HepG2 (cell line): Measurements from ENCODE around the gene UBE2R2. TPM values are rescaled to one million over a fixed set of nuclear protein-coding genes. Genes with fewer than 3 reads are reported as not detected.

Experiments
- CERS6 ChIP-seq: sonication (generic); formaldehyde crosslinking; IDR thresholded peaks from 2 replicates; pipeline ENCODE4 v1.5.0; 2020; ENCODE audit warnings: missing genetic modification reagents
- GATAD1 ChIP-seq: IDR thresholded peaks from 2 replicates; pipeline ENCODE4 v1.6.1; 2016; ENCODE audit warnings: missing genetic modification reagents, missing compliant biosample characterization
- PAWR ChIP-seq: sonication (generic); formaldehyde crosslinking; IDR thresholded peaks from 2 replicates; pipeline ENCODE4 v1.4.0; 2020; ENCODE audit warnings: missing genetic modification reagents, mild to moderate bottlenecking, borderline replicate concordance
- SIN3A ChIP-seq: IDR thresholded peaks from 2 replicates; pipeline ENCODE4 v1.6.1; 2011; ENCODE audit warnings: low read depth, mild to moderate bottlenecking, control low read depth, low read length, borderline replicate concordance
- SMARCC2 ChIP-seq: fragments of 450-650 bp; IDR thresholded peaks from 2 replicates; pipeline ENCODE4 v1.6.1; 2017; ENCODE audit warnings: antibody characterized with exemption, mild to moderate bottlenecking
- ZKSCAN5 ChIP-seq: sonication (generic); formaldehyde crosslinking; IDR thresholded peaks from 2 replicates; pipeline ENCODE4 v1.5.1; 2020; ENCODE audit warnings: mild to moderate bottlenecking, missing genetic modification reagents
- ZNF34 ChIP-seq: sonication (generic); formaldehyde crosslinking; IDR thresholded peaks from 2 replicates; pipeline ENCODE4 v1.4.0; 2020; ENCODE audit warnings: mild to moderate bottlenecking, missing genetic modification reagents, borderline replicate concordance
- ZNF564 ChIP-seq: sonication (generic); formaldehyde crosslinking; IDR thresholded peaks from 2 replicates; pipeline ENCODE4 v1.8.1; 2023; ENCODE audit warnings: mild to moderate bottlenecking, missing genetic modification reagents
- ZNF574 ChIP-seq: sonication (generic); formaldehyde crosslinking; IDR thresholded peaks from 2 replicates; pipeline ENCODE4 v1.4.0; 2020; ENCODE audit warnings: missing genetic modification reagents
- polyA plus RNA-seq, 8 experiments: library from polyadenylated mRNA; depleted of rRNA in 3 of 8; stranded (reverse) in 7 of 8; unstranded in 1 of 8; fragments of >200 nt; fragmentation: Illumina TruSeq in 4 of 8; extraction: Trizol in 4 of 8; gene quantifications; 2 replicates each; pipeline versions ENCODE4 v1.2.1 to v1.2.3, GENCODE V29; 2011 to 2016; ENCODE audit warnings: low read depth in 4 of 8, missing spikeins in 1 of 8, mixed read lengths in 1 of 8; ENCODE audit not compliant: insufficient read depth in 1 of 8
- total RNA-seq, 5 experiments: library from RNA; depleted of rRNA; stranded (reverse); fragments of >200 nt; fragmentation: Illumina TruSeq; extraction: Trizol; gene quantifications; 2 replicates each; pipeline ENCODE4 v1.2.3, GENCODE V29; 2016; ENCODE audit warnings: low read depth in 1 of 5
- TF ChIP-seq, protein P1 (sequence below), 2 experiments: sonication (generic) in 1 of 2; formaldehyde crosslinking in 1 of 2; IDR thresholded peaks; 2 replicates each; pipeline versions ENCODE4 v1.4.0 to v1.6.1; 2018 to 2020; ENCODE audit warnings: missing genetic modification reagents in 2 of 2, borderline replicate concordance in 1 of 2, low read depth in 1 of 2, mild to moderate bottlenecking in 1 of 2, missing biosample characterization in 1 of 2
- TF ChIP-seq, protein P2 (sequence below): IDR thresholded peaks from 2 replicates; pipeline ENCODE4 v1.6.1; 2016; ENCODE audit warnings: low read depth, borderline replicate concordance
- TF ChIP-seq, protein P3 (sequence below): IDR thresholded peaks from 2 replicates; pipeline ENCODE4 v1.6.1; 2016; ENCODE audit warnings: missing genetic modification reagents, missing compliant biosample characterization
- TF ChIP-seq, protein P4 (sequence below): sonication (generic); formaldehyde crosslinking; IDR thresholded peaks from 2 replicates; pipeline ENCODE4 v1.9.0; 2021; ENCODE audit warnings: missing genetic modification reagents, borderline replicate concordance
- TF ChIP-seq, protein P5 (sequence below): sonication (generic); formaldehyde crosslinking; IDR thresholded peaks from 2 replicates; pipeline ENCODE4 v1.5.0; 2020; ENCODE audit warnings: missing genetic modification reagents
- TF ChIP-seq, protein P6 (sequence below): sonication (generic); formaldehyde crosslinking; IDR thresholded peaks from 2 replicates; pipeline ENCODE4 v1.9.0; 2021; ENCODE audit warnings: missing genetic modification reagents, mild to moderate bottlenecking, borderline replicate concordance

The UBE2R2 gene
- total and polyA plus RNA-seq, 2 of the 13 experiments (the other 11 are each of a cell fraction or from before 2014, with no cell fraction given) = 14.8 to 20.9 TPM

DNA sequence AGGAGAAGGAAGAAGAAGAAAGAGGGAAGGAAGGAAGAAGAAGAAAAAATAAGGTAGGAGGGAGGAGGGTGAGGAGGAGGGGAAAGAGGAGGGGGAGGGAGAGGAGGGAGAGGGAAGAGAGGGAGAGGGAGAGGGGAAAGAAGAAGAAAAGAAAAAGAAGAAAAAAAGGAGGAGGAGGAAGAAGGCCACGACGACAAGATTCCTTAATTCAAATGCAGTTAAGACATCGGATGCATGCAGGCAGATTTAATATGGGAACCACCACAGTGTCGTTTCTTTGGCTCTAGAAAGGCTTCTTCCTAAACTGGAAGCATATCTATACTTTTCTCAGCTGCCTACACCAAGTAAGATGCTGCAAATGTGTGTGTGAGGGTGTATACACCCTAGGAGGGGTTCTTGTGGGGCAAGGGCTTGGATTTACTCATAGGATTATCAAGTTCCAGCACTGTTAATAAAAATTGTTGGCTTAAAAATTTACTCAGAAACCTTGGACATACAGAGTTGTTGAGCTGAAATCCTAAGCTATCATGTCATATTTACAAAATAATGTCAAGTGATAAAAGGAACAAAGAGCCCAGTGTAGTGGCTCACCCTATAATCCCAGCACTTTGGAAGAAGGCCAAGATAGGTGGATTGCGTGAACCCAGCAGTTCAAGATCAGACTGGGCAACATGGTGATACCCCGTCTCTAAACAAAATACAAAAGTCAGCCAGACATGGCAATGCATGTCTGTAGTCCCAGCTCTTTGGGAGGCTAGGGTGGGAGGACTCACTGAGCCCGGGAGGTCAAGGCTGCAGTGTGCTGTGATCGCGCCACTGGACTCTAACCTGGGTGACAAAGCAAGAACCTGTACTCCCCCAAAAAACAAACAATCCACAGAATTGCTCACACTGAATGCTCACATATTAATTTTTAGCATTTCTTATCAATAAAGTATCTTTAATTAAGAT, 123.2 kb downstream of the UBE2R2 start (continued):
- TF ChIP-seq, protein P1, sequence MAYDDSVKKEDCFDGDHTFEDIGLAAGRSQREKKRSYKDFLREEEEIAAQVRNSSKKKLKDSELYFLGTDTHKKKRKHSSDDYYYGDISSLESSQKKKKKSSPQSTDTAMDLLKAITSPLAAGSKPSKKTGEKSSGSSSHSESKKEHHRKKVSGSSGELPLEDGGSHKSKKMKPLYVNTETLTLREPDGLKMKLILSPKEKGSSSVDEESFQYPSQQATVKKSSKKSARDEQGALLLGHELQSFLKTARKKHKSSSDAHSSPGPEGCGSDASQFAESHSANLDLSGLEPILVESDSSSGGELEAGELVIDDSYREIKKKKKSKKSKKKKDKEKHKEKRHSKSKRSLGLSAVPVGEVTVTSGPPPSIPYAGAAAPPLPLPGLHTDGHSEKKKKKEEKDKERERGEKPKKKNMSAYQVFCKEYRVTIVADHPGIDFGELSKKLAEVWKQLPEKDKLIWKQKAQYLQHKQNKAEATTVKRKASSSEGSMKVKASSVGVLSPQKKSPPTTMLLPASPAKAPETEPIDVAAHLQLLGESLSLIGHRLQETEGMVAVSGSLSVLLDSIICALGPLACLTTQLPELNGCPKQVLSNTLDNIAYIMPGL (CRISPR knock-in tag; IDR thresholded peaks at IDR 0.05; ENCODE audit: borderline replicate concordance in 1 of 2, low read depth in 1 of 2) = 0 out of 4 replicates have a peak, but pooled peaks of 1 of the 2 experiments have one; percentile 13
- TF ChIP-seq CERS6 (CRISPR knock-in tag) (no peak), GATAD1 (CRISPR knock-in tag) (peak; percentile 46; the same call in 1 of the 2 replicates), PAWR (CRISPR knock-in tag) (no peak), ZNF564 (CRISPR knock-in tag) (no peak; the same call in 1 of the 2 replicates), SIN3A (no peak), ZNF574 (peak; percentile 74), ZKSCAN5 (no peak), SMARCC2 (no peak), ZNF34 (CRISPR knock-in tag) (no peak)
- TF ChIP-seq, protein P2, sequence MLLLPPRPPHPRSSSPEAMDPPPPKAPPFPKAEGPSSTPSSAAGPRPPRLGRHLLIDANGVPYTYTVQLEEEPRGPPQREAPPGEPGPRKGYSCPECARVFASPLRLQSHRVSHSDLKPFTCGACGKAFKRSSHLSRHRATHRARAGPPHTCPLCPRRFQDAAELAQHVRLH (CRISPR knock-in tag) = peak; percentile 73; the same call in 1 of the 2 replicates
- TF ChIP-seq, protein P3, sequence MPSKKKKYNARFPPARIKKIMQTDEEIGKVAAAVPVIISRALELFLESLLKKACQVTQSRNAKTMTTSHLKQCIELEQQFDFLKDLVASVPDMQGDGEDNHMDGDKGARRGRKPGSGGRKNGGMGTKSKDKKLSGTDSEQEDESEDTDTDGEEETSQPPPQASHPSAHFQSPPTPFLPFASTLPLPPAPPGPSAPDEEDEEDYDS (CRISPR knock-in tag) = peak; percentile 22; the same call in 1 of the 2 replicates
- TF ChIP-seq, protein P4, sequence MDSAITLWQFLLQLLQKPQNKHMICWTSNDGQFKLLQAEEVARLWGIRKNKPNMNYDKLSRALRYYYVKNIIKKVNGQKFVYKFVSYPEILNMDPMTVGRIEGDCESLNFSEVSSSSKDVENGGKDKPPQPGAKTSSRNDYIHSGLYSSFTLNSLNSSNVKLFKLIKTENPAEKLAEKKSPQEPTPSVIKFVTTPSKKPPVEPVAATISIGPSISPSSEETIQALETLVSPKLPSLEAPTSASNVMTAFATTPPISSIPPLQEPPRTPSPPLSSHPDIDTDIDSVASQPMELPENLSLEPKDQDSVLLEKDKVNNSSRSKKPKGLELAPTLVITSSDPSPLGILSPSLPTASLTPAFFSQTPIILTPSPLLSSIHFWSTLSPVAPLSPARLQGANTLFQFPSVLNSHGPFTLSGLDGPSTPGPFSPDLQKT (CRISPR knock-in tag) = no peak
- TF ChIP-seq, protein P5, sequence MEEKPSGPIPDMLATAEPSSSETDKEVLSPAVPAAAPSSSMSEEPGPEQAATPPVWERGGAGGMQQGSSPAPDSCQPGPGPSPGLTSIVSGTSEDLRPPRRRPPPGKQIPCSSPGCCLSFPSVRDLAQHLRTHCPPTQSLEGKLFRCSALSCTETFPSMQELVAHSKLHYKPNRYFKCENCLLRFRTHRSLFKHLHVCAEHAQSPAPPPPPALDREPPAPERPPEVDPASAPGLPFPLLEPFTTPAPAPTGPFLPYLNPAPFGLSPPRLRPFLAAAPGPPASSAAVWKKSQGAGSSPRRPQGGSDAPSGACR = no peak; the same call in 1 of the 2 replicates
- TF ChIP-seq, protein P6, sequence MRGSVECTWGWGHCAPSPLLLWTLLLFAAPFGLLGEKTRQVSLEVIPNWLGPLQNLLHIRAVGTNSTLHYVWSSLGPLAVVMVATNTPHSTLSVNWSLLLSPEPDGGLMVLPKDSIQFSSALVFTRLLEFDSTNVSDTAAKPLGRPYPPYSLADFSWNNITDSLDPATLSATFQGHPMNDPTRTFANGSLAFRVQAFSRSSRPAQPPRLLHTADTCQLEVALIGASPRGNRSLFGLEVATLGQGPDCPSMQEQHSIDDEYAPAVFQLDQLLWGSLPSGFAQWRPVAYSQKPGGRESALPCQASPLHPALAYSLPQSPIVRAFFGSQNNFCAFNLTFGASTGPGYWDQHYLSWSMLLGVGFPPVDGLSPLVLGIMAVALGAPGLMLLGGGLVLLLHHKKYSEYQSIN = no peak
